ENCODE measurements around the gene TMEM178B.

DNA sequence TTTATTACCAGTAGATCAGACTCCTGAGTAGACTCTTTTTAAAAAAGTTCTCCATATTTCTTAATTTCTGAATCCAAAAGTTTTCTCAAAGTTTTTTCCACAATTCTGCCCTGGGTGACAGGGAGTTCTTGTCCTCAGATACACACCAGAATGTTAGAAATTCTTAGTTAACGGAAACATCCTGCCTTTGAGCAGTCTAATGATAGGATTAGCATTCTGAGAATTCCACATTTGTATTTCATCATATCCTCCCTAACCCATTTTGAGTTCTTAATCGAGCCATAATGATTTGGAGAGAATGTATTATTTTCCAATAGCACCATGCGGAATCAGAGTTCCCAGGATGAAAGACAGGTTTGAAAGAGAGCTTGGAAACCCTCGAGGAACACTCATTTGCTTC is 30.2 kb upstream of the TMEM178B start:
- TF ChIP-seq, protein P1, sequence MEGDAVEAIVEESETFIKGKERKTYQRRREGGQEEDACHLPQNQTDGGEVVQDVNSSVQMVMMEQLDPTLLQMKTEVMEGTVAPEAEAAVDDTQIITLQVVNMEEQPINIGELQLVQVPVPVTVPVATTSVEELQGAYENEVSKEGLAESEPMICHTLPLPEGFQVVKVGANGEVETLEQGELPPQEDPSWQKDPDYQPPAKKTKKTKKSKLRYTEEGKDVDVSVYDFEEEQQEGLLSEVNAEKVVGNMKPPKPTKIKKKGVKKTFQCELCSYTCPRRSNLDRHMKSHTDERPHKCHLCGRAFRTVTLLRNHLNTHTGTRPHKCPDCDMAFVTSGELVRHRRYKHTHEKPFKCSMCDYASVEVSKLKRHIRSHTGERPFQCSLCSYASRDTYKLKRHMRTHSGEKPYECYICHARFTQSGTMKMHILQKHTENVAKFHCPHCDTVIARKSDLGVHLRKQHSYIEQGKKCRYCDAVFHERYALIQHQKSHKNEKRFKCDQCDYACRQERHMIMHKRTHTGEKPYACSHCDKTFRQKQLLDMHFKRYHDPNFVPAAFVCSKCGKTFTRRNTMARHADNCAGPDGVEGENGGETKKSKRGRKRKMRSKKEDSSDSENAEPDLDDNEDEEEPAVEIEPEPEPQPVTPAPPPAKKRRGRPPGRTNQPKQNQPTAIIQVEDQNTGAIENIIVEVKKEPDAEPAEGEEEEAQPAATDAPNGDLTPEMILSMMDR (IDR thresholded peaks at IDR 0.05): no peak
- TF ChIP-seq EP300 (IDR thresholded peaks at IDR 0.05): no peak

Measured in sigmoid colon (tissue), 4 donors.